HEK293T (cell line): ENCODE results near the gene STARD9.

Experiments used
- ARNT ChIP-seq: fragments of 450-650 bp; IDR thresholded peaks from 2 replicates; pipeline ENCODE4 v1.6.1; 2017; ENCODE audit warnings: mild to moderate bottlenecking
- BHLHE40 ChIP-seq: fragments of 450-650 bp; IDR thresholded peaks from 2 replicates; pipeline ENCODE4 v1.6.1; 2016; ENCODE audit warnings: mild to moderate bottlenecking, moderate library complexity, borderline replicate concordance
- FOXA1 ChIP-seq: fragments of 450-650 bp; IDR thresholded peaks from 2 replicates; pipeline ENCODE4 v1.6.1; 2016; ENCODE audit warnings: mild to moderate bottlenecking
- FOXK2 ChIP-seq: fragments of 450-650 bp; IDR thresholded peaks from 2 replicates; pipeline ENCODE4 v1.6.1; 2016; ENCODE audit warnings: mild to moderate bottlenecking
- L3MBTL2 ChIP-seq: fragments of 450-650 bp; conservative IDR thresholded peaks from 2 replicates; pipeline ENCODE4 v1.6.1; 2016; ENCODE audit warnings: mild to moderate bottlenecking
- NFRKB ChIP-seq: fragments of 450-650 bp; IDR thresholded peaks from 2 replicates; pipeline ENCODE4 v1.6.1; 2016; ENCODE audit warnings: mild to moderate bottlenecking, moderate library complexity
- PKNOX1 ChIP-seq: fragments of 450-650 bp; IDR thresholded peaks from 2 replicates; pipeline ENCODE4 v1.6.1; 2016
- SUZ12 ChIP-seq: fragments of 450-650 bp; IDR thresholded peaks from 2 replicates; pipeline ENCODE4 v1.6.1; 2016; ENCODE audit warnings: mild to moderate bottlenecking
- TARDBP ChIP-seq: fragments of 450-650 bp; IDR thresholded peaks from 2 replicates; pipeline ENCODE4 v1.6.1; 2016

- no peak for TF ChIP-seq BHLHE40
- no peak for TF ChIP-seq PKNOX1
- no peak for TF ChIP-seq FOXA1
- no peak for TF ChIP-seq FOXK2
- TF ChIP-seq NFRKB = no peak
- no peak for TF ChIP-seq SUZ12
- no peak for TF ChIP-seq TARDBP
- TF ChIP-seq L3MBTL2 = no peak
- no peak for TF ChIP-seq ARNT
These were observed 17.3 kb downstream of the STARD9 start for GRCh38 chr15:42592716-42593115.
